HG03521 (cell line): ENCODE data around the gene CREM.

Experiments used
- ATAC-seq: cut with Tn5 transposase; IDR thresholded peaks from one replicate; pipeline ENCODE4 v1.9.1; 2021; ENCODE audit warnings: mild to moderate bottlenecking, moderate library complexity; ENCODE audit not compliant: unreplicated experiment

CREM gene

DNA sequence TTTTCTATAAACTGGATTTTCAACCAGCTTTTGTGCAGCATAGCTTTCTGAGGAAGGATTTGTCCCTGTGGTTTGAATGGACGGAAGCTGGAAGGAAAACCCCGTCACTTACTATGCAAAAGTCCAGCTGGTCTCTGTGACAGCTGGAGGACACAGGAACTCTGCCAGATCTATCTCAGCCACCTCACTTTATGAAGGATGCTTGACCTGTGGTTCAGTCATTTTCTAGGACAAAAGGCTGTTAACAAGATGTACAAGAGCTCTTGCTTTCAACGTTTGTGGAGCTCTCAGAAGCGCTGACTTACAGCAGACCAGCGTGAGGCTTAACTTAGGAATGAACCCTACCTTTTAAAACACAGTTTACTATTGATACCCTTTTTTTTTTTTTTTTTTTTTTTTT lies 90.8 kb downstream of the CREM start:
- ATAC-seq, result no peak

DNA sequence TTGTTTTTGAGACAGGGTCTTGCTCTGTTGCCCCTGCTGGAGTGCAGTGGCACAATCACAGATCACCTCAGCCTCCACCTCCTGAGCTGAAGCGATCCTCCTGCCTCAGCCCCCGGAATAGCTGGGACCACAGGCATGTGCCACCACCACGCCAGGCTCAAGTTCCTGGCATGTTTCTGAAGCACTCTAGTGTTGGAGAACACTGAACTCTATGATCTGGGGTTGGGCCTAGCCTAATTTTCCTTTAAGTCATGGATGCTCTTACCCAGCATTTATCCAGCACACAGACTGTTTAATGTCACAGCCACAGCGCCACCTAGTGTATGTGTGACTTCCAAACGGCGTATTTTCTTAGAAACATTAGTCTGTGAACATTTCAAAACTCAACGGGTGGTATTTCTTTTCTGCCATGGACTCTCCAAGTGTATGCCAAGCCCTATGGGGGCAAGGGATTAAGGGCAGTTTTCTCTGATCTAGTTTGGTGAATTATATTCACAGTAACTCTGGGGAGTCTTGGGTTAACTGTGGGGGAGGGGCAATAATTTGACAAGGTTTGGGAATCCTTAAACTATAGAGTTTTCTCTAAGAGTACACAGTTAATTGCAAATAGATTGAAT lies 91.8 kb downstream of the CREM start:
- no peak for ATAC-seq

GRCh38 chr10:35219292-35219691 lies 92.6 kb downstream of the CREM start:
- no peak for ATAC-seq

- ATAC-seq, result no peak
Observed at GRCh38 chr10:35219891-35220890, 93.5 kb downstream of the CREM start.

DNA sequence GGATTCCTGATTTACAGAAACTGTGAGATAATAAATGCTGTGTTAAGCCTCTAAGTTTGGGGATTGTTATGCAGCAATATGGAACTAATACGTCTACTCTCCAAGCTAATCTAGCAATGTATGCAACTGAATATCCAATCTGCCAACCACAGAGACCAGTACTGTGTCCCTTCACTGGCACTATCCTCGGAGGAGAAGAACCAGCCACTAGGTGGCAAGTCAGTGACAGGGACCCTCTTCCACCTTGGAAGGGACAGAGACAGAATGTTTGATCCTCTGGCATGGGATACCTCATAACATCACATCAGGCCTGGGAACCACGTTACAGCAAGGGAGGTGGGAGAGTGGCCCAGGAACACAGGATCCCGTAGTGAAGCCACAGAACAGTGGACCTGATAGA lies 96.4 kb downstream of the CREM start:
- ATAC-seq, result no peak

DNA sequence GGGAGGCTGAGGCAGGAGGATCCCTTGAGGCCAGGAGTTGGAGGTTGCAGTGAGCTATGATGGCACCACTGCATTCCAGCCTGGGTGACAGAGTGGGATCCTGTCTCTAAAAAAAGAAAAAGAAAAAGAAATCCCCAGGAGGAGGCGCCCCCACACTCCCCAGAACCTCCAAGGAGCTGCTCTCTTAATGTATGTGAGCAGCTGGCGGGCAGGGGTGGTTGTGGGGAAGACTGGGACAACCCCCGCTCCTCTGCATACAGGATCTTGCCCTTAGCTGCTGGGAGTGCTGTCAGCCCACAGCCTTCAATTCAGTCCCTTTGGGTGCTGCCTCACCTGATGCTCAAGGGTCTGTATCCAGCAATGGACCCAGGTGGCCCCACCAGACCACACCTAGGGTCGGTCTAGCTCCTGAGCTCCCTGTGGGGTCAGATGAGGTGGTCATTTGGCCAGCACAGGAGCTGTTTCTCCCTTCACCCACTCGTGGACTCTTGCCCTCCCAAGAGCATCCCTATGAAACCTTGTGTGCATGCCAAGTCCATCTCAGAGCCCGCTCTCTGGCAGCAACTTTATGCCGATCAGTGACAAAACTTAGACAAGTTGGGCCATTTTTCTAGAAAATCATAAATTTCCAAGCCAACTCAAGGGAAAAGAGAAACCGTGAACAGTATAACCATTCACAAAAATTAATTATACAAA lies 97.5 kb downstream of the CREM start:
- no peak for ATAC-seq

DNA sequence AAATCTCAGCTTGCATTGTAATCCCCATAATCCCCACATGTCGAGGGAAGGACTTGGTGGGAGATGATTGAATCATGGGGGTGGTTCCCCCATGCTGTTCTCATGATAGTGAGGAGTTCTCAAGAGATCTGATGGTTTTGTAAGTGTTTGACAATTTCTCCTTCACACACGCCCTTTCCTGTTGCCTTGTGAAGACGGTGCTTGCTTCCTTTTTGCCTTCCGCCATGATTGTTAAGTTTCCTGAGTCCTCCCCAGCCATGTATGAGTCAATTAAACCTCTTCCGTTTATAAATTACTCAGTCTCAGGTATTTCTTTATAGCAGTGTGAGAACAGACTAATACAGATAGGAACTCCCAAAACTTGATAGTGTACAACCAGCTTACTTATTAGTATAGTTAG lies 98.6 kb downstream of the CREM start:
- no peak for ATAC-seq

GRCh38 chr10:35226507-35226906 lies 99.9 kb downstream of the CREM start:
- ATAC-seq, result no peak

DNA sequence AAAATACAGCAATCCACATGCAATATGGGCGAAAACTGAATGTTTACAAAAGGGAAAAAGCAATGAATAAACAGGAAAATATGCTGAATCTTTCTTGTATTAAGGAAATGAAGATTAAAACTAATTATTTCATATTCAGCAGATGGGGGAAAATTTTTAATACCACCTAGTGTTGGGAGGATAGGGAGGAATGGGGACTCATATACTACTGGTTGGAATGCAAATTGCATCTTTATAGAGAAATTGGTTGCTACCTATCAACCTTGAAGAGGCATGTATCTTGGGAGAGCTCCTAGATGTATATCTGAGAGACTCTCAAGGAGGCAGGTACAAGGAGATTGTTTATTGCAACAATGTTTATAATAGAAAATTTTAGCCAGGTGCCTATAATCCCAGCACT lies 101.4 kb downstream of the CREM start:
- ATAC-seq, result no peak

GRCh38 chr10:35231646-35232045 lies 105.0 kb downstream of the CREM start:
- no peak for ATAC-seq

- no peak for ATAC-seq
Observed at GRCh38 chr10:35232527-35232926, 105.9 kb downstream of the CREM start.

DNA sequence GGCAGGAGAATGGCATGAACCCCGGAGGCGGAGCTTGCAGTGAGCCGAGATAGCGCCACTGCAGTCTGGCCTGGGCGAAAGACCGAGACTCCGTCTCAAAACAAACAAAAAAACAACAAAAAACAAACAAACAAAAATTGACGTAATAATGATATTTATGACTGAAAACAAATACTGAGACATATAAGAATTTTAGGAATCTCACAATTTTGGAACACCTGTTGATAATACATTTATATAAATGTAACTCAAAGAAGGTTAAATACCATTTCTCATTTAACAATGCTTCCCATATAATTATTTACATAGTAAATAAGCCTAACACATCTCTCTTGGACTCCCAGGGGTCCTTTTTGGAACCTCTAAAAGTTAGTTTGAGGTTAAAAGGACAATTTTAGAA lies 107.4 kb downstream of the CREM start:
- ATAC-seq, result no peak

DNA sequence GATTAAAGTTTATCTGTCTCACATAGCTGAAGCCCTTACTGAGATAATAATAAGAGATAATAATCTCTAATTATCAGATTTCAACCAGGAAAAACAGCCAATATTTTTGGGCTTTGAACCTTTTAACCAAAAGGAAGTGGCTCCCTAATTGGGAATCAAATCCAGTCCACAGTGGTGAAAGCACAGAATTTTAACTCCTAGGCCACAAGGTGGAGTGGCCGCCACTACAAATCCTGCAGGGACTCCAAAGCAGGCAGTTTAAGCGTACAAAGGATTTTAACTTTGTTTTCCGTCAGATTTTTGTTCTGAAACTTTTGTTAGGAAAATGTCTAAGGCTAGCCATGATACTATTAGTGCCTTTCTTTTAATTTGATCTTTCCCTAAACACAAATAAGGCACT lies 110.1 kb downstream of the CREM start:
- no peak for ATAC-seq

DNA sequence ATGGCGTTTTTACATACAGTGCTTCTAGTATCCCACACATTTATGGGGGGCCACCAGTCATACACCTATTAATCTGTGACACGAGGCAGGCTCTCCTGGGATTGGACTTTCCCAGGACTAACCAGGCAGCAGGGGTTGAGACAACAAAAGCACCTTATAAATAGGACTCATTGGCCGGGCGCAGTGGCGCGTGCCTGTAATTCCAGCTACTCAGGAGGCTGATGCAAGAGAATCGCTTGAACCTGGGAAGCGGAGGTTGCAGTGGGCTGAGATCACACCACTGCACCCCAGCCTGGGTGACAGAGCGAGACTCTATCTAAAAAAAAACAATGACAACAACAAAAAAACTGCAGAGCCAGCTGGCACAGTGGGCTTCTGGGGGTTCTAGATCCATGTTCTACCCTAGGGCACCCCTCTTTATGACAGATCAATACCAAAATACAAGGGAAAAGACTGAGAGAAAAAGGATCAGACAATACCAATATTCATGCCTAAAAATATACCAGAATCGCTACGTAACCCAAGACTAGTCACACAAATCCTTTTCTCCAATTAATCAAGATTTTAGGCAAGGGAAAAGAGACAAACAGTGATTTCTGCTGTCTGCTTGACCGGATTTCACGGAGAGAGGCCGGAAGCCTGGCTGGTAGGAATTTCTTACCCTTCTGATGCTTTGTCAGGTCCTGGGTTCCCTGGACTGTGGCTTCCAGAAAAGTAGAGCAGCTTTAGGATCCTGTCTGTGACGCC lies 111.3 kb downstream of the CREM start:
- ATAC-seq, result no peak

DNA sequence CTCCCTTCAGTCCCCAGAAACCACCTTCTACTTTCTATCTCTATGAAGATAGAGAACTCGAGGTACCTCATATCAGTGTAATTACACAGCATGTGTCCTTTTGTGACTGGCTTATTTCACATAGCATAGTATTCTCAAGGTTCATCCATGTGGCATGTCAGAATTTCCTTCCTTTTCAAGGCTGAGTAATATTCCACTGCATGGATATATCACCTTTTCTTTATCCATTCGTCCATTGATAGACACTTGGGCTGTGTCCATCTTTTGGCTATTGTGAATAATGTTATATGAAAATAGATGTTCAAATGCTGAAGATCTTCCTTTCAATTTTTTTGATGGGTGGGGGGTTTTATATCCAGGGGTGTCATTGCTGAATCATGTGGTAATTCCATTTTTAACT lies 117.9 kb downstream of the CREM start:
- no peak for ATAC-seq

DNA sequence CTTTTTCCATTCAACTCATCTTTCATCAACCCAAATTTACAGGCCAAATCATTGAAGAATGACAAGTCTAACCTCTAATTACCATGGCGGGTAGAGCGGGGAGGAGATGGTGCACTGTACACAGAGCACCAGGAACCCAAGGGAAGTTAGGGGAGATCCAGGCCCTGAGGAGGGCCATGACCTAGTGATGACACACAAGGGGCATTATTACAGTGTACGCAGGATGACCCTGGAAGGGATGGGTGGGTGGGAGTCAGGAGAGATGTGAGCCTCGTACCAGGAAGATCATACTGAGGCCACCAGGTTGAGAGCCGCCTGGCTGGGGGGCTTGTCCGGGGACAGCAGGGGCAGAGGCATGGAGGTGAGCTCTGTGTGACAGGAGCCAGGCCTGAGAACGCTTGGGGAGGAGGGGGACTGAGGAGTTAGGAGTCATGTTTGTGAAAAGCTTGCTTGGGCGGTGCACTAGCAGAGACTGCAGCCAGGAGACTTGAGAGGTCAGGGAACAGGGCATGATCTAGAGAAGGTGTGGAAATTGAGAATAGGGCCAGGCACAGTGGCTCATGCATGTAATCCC lies 120.2 kb downstream of the CREM start:
- ATAC-seq, result no peak

- ATAC-seq, result no peak
Observed at GRCh38 chr10:35251373-35252100, 124.9 kb downstream of the CREM start.

- ATAC-seq, result no peak
Observed at GRCh38 chr10:35257057-35257983, 130.7 kb downstream of the CREM start.
